CD4-positive, alpha-beta T cell treated with Interleukin-17A for 4 hours (primary cell): ENCODE results near the gene MIA3.
"Not testable (repeated sequence)": the region's sequence is repeated elsewhere in the genome, so short reads cannot be mapped to it uniquely, and the experiment has no call there.

ENCODE experiments used
- DNase-seq: peaks from one replicate; pipeline ENCODE4 v3.0.0-alpha.2; 2020; ENCODE audit warnings: mixed read lengths

MIA3 gene, protein sequence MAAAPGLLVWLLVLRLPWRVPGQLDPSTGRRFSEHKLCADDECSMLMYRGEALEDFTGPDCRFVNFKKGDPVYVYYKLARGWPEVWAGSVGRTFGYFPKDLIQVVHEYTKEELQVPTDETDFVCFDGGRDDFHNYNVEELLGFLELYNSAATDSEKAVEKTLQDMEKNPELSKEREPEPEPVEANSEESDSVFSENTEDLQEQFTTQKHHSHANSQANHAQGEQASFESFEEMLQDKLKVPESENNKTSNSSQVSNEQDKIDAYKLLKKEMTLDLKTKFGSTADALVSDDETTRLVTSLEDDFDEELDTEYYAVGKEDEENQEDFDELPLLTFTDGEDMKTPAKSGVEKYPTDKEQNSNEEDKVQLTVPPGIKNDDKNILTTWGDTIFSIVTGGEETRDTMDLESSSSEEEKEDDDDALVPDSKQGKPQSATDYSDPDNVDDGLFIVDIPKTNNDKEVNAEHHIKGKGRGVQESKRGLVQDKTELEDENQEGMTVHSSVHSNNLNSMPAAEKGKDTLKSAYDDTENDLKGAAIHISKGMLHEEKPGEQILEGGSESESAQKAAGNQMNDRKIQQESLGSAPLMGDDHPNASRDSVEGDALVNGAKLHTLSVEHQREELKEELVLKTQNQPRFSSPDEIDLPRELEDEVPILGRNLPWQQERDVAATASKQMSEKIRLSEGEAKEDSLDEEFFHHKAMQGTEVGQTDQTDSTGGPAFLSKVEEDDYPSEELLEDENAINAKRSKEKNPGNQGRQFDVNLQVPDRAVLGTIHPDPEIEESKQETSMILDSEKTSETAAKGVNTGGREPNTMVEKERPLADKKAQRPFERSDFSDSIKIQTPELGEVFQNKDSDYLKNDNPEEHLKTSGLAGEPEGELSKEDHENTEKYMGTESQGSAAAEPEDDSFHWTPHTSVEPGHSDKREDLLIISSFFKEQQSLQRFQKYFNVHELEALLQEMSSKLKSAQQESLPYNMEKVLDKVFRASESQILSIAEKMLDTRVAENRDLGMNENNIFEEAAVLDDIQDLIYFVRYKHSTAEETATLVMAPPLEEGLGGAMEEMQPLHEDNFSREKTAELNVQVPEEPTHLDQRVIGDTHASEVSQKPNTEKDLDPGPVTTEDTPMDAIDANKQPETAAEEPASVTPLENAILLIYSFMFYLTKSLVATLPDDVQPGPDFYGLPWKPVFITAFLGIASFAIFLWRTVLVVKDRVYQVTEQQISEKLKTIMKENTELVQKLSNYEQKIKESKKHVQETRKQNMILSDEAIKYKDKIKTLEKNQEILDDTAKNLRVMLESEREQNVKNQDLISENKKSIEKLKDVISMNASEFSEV (N-terminal part only)

DNA sequence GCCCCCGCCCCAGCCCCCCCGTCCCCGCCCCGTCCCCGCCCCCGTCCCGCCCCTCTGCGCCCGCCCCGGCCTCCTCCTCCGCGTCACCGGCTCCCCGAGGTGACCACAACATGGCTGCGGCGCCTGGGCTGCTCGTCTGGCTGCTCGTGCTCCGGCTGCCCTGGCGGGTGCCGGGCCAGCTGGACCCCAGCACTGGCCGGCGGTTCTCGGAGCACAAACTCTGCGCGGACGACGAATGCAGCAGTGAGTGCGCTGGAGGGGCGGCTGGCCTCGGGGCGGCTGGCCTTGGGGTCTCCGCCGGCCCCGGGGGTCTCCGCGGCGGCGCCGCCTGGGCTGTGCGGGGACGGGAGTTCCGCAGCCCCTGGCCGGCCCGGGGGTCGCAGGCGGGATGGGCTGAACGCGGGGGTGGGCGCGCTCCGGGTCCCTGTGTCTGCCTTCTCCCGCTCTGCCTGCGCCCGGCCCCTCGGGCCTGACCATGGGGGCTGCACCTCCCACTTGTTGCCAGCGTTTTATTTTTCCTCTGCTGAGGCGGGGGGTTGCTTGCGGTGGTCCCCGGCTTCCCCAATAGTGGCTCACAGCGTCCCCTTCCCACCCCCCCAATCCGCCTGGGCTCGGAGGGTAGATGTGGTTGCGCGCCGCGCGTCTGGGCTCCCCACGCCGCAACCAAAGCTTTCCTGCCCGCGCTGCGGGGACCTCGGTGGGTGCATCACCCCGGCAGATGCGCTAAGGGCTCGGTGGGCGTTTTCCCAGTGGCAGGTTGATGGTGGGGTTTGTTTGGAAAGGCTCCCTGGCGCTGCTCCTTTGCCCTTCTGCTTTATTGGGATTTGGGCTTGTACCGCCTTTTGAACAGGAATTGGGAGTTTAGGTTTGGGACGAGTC, at the start of gene MIA3:
TSS of gene MIA3 (plus strand) at position 97 of the 879 bp plus-strand sequence. CDS start at position 111, 14 bp downstream.
- peak; percentile 63 for DNase-seq

DNA sequence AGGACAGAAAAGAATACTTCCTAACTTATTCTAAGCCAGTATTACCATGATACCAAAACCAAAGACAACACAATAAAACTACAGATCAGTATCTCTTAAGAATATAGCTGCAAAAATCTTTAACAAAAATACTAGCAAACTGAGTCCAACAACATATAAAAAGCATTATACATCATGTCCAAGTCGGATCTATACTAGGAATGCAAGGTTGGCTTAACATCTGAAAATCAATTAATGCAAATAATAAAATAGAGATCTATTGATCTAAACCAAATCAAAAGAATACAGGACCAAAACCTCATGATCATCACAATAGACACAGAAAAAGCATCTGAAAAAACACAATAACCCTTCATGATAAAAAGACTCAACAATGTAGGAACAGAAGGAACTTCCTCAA, 47.1 kb upstream of the MIA3 start:
- DNase-seq, result no peak

DNA sequence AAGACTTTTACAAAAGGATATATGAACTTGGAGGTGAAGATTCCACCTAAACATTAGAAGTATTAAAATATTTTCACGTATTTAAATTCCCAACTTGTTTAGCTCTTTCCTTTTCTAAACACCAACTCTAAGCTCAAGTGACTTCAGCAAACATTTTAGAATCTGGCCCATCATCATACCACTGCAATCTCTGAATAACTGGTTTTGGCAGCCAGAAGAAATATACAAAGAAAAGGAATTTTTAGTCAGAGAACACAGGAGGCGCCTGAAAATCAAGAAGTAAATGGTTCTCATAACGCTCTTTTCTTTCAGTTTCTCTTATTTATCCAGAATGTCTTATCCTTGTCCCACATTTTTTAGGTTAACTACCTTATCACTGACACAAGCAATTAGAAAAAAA, 38.6 kb upstream of the MIA3 start:
- DNase-seq, result no peak

DNA sequence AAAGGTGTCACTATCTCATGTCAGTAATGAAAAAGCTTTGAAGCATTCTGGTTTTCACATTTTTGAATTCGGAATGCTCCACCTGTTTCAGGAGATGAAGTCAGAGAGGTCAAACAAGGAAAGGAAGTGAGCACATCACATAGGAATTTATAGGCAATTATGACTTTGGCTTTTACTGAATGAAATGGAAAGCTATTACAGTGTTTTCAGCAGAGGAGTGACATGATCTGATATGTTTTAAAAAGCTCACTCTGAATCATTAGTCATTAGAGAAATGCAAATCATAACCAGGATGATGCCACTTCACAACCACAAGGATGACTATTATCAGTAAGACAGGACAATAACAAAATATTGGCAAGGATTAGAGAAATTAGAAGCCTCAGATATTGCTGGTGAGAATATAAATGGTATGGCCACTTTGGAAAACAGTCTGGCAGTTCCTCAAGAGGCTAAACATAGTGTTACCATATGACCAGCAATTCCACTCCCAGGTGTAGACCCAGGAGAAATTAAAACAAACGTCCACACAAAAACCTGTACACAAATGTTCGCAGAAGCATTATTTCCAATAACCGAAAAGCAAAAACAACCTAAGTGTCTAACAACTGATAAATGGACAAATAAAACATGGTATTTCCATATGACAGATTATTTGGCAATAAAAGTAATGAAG, 35.7 kb upstream of the MIA3 start:
- no peak for DNase-seq

DNA sequence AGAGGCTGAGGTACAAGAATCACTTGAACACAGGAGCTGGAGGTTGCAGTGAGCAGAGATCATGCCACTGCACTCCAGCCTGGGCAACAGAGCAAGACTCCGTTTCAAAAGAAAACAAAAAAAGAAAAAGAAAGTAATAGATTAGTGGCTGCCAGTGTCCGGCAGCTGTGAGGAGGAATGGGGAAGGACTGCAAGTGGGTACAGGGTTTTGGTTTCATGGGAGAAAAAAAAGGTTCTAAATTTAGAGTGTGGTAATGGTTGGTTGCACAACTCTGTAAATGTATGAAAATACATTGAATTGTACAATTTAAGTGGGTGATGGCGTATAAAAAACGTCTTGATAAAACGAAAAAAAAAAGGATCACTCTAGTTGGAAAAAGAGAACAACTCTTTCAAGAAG, 34.8 kb upstream of the MIA3 start:
- DNase-seq, result no peak

DNA sequence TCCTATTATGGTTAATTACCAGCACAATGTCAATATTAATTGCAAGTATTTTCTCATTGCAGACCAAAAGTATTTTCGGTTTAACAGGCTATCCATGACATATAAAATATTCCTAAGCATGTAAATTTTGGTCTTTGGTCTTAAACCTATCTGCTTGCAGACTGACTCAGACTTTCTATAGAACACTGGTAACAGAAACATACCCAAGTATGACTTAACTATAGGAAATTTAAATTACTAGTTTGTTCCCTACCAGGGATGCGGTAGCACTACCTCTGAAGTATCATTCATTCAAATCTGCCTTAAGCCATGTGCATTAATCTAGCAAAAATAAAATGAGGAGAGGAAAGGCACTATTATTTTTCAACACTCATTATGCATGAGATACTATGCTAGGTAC, 31.1 kb upstream of the MIA3 start:
- DNase-seq, result no peak

DNA sequence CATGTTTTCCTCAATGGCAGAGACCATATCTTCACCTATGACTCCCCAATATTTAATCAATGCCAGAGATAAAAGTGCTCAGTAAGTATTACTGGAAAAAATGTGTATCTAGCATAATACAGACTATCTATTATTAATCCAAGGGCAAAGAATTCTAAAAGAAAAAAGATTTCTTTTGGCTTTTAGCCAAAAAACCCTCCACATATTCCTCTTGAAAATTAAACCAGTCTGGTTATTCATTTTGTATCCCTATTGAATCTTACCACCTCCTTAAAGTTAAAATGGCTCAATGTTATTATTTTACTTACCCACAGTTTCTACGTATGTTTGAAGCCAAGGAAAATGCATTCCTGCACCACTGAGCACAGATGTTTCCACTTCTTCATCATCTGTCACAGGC, 29.8 kb upstream of the MIA3 start:
- DNase-seq, result no peak

DNA sequence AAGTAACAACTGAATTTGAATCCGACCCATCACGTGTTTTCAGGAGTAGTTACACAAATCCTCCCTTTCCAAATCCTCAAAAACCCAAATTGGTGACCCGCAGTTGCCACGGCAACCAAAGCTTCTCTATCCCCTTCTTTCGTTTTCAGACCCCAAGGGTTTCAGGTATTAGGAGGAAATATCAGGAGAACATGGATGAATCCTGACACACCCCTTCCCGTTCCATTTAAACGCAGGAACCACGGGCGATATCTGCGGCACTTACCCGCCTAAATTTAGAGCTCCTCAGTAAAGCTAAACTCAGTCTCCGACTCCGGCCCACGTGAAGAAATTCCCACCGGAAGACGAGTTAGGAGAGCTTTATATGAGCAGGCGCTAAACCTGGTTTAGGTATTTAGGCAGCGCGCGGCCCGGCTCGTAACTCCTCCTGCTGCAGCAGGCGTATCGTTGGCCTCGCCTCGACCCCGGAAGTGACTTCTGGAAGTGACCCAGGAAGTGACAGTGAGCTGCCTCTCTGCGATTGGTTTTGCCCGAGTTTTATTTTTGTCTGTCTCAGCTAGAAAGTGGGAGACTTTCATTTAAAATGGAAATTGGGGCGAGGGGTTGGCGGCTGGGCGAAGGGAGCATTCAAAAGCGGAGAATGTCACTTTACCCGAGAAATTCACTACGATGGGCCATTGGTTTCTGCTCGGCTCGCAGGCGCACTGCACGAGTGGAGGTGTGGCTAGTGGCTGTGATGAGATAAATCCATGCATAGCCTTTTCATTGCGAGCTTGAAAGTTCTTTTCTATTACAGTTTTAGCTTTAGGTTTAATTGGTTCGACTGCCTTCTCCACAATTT, 28.2 kb upstream of the MIA3 start, which contains the start of gene TAF1A:
TSS of gene TAF1A (minus strand) at position 472 of the 841 bp plus-strand sequence.
- peak; percentile 88 for DNase-seq

DNA sequence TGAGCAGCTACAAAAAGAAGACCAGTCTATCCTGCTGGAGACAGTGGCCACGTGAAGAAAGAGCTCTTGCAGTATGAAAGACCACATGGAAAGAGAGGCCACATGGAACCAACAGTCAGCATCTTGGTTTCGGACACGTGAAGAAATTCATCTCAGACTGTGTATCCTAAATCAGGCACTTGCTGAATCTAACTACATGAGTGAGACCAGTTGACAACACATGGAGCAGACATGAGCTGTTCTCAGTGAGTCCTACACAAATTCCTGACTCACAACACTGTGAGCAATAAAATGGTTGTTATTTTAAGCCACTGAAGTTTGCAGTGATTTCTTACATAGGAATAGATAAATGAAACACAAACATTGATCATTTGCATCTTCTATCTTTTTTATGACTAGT, 25.7 kb upstream of the MIA3 start:
- no peak for DNase-seq

DNA sequence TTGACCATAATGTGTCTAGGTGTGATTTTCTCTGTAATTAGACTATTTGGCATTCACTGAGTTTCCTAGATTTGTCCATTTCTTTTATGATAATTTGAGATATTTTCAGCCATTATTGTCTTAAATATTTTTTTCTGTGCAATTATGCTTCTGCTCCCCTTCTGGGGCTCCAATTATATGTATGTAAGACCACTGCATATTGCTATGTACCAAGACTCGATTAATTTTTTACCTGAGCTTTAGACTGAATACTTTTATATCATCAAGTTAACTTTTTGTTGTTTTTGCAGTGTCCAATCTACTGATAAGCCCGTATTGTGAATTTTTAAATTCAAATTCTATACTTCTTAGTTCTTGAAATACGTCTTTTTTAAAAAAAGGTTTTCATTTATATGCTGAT, 23.1 kb upstream of the MIA3 start:
- no peak for DNase-seq

DNA sequence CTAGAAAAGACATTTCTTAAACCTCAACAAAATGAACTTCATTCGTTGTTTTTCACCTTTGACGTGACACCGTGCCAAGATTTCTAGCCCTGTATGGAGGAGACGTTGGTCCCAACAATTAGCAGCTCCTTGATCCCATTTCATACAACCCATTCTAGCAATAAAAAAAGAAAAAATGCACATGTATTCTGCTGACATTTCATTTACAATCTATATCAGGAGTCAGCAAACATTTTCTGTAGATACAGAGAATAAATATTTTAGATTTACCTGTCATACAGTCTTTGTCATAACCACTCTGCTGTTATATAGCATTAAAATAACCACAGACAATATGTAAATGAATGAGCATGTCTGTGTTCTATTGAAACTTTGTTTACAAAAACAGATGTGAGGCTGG, 21.2 kb upstream of the MIA3 start:
- DNase-seq, result no peak

DNA sequence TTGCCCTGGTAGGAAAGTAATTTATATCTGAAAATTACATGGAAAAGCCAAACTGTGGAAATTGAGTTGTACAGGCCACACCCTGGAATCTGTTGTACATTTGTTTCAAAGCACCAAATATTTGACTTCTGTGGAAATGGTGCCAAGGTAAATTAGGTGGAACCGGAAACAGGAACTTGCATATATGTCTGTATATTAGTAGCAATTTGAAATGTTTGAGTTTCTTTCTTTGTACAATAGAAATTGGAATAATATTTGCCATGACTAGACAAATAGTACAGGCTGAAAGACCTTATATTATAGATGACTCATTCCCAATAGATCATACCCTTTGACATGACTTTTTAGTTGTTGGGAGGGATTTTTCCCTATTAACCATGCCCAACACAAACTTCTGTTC, 17.6 kb upstream of the MIA3 start:
- DNase-seq, result no peak

DNA sequence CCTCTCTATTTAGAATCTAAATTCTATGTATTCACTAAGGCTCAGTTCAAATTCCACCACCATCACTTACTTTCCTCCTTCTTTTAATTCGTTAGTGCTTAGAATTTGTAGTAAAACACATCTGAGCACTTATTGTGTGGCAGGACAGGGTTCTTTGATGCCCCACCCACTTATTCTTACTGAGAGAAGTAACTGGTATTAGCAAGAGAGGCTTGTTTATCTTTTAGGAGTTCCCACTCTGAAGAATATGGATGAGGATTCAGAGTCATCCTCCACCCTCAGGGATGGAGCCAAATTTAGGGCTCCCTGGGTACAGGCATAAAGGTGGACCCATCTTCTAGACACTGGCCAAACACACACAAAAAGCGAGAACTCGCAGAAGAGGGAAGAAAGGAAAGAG, 16.6 kb upstream of the MIA3 start:
- no peak for DNase-seq

DNA sequence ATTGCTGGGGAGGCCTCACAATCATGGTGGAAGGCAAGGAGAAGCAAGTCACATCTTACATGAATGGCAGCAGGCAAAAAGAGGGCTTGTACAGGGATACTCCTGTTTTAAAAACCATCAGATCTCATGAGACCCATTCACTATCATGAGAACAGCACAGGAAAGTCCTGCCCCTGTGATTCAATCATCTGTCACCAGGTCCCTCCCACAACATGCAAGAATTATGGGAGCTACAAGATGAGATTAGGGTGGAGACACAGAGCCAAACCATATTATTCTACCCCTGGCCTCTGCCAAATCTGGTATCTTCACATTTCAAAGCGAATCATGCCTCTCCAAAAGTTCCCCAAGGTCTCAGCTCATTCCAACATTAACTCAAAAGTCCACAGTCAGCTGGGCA, 11.1 kb upstream of the MIA3 start:
- DNase-seq, result no peak

DNA sequence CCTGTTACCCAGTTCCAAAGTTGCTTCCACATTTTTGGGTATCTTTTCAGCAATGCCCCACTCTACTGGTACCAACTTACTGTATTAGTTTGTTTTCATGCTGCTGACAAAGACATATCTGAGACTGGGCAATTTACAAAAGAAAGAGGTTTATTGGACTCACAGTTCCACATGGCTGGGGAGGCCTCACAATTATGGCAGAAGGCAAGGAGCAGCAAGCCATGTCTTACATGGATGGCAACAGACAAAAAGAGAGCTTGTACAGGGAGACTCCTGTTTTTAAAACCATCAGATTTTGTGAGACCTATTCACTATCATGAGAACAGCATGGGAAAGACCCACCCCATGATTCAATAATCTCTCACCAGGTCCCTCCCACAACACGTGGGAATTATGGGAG, 8.8 kb upstream of the MIA3 start:
- DNase-seq, result not testable (repeated sequence)

DNA sequence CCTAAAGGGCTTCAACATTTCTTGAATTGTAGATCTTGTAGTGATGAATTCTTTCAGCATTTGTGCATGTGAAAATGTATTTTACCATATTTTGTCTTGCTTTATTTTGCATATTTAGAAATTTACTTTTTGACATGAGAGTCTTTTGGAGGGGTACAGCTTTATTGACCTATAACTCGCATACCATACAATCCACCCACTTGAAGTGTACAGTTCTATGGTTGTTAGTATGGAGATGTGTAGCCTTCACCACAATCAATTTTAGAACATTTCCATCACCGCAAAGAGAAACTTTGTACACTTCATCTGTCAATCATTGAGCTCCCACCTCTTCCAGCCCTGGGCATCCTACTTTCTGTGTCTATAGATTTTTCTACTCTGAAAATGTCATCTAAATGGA, 7.2 kb upstream of the MIA3 start:
- no peak for DNase-seq

DNA sequence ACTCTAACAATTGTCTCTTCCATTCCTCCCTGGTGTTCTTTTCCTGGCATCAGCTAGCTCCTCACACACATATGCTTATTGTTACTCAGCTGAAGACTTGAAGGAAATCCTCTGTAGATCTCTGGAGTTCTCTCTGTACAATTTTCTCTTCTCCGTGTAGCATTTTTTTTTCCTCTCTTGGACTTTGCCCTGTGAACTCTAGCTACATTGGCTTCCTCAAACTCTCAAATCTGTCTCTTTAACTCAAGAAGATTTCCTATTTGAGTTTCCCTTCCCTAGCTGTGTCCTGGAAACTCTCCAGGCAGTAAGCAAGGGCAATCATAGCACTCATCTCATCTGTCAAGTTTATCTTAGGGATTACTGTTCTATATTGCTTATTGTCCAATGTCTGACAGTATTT, 4.3 kb upstream of the MIA3 start:
- no peak for DNase-seq

DNA sequence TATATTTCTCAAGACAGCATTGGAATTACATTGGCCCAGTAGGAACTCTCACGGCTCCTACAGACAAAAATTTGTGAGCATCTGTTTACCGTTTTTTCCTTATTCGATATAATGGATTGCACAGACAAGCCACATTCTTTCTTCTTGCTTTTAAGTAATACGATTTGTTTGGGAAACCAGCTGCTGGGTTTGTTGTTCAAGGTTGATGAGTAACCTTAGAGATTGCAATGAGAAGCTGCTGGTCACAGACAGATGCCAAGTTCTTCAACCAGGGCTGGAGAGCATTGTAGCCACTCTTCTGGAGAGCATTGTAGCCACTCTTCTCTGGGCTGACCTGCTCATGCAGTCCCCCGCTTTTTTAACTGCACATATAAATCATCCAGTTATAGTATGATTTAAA, 1.4 kb upstream of the MIA3 start:
- DNase-seq, result no peak

DNA sequence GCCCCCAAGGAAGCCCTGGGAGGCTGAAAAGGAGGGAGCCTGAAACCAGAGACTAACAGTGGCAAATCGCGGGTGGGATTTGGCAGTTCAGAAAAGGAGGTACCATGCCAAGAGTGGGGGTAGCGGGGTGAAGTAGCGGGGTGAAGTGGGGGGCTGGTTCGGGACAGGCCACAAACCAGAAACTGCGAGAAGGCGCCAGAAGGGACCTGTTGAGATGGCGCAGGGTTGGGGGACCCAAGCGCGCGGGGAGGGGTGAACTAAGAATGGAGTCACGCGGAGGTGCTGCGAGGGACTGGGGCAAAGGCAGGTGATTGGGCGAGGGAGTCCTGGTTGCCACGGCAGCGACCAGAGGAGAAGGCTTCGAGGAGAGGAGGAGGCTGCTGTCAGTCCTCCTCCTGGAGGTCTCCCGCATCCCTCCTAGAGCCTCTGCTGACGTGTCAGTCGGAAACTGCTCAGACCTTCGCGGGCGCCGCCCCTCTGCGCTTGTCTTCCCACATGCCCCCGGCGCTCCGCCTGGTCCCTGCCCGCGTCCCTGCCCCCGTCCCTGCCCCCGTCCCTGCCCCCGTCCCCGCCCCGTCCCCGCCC, 438 bp upstream of the MIA3 start:
- peak; percentile 96 for DNase-seq
